Heart left ventricle (tissue), 16 donors: ENCODE data around the gene MAGI2. TPM values are rescaled to one million over a fixed set of nuclear protein-coding genes. Genes with fewer than 3 reads are reported as not detected.

Experiments
- ATAC-seq, 4 donors: fragments of 200-7000 bp; cut with Tn5 transposase; one replicate each; pipeline ENCODE4 v1.9.1; 2020 to 2022; ENCODE audit warnings: moderate library complexity in 4 of 4, mild to moderate bottlenecking in 3 of 4, moderate number of reproducible peaks in 1 of 4
- DNase-seq, 5 donors: peaks; one replicate each; pipeline ENCODE4 v3.0.0-alpha.2; 2020
- H3K27ac ChIP-seq, 12 donors: fragments of 200-600 bp; sonication (generic) in 4 of 12; one replicate each; pipeline versions ENCODE4 v1.5.0 to v1.8.0; 2016 to 2022; ENCODE audit warnings: mild to moderate bottlenecking in 2 of 12
- H3K27me3 ChIP-seq, 9 donors: fragments of 200-600 bp; sonication (generic) in 2 of 9; one replicate each; pipeline versions ENCODE4 v1.5.1 to v1.8.0; 2016 to 2022; ENCODE audit warnings: mild to moderate bottlenecking in 3 of 9
- H3K36me3 ChIP-seq, 9 donors: fragments of 200-600 bp; sonication (generic) in 2 of 9; one replicate each; pipeline versions ENCODE4 v1.5.0 to v1.8.0; 2018 to 2022; ENCODE audit warnings: mild to moderate bottlenecking in 2 of 9
- H3K4me1 ChIP-seq, 12 donors: fragments of 200-600 bp; sonication (generic) in 4 of 12; one replicate each; pipeline versions ENCODE4 v1.5.0 to v1.8.0; 2016 to 2022; ENCODE audit warnings: mild to moderate bottlenecking in 3 of 12
- H3K4me3 ChIP-seq, 12 donors: fragments of 200-600 bp; sonication (generic) in 4 of 12; one replicate each; pipeline versions ENCODE4 v1.5.0 to v1.8.0; 2017 to 2022; ENCODE audit warnings: mild to moderate bottlenecking in 9 of 12, moderate library complexity in 4 of 12
- H3K9me3 ChIP-seq, 12 donors: fragments of 200-600 bp; sonication (generic) in 4 of 12; one replicate each; pipeline versions ENCODE4 v1.5.0 to v1.8.0; 2016 to 2022; ENCODE audit warnings: mild to moderate bottlenecking in 1 of 12
- CTCF ChIP-seq, 12 donors: fragments of 200-600 bp; sonication (generic) in 4 of 12; IDR thresholded peaks; one replicate each; pipeline versions ENCODE4 v1.5.0 to v1.8.0; 2018 to 2022; ENCODE audit warnings: antibody characterized with exemption in 12 of 12, mild to moderate bottlenecking in 5 of 12
- POLR2A ChIP-seq, 2 donors: fragments of 450-650 bp; IDR thresholded peaks; one replicate each; pipeline ENCODE4 v1.6.1; 2017; ENCODE audit warnings: antibody characterized with exemption in 2 of 2, mild to moderate bottlenecking in 2 of 2, moderate library complexity in 2 of 2
- WGBS, 4 donors: extraction: QIAGEN DNeasy Blood & Tissue Kit in 2 of 4; methylation state at CpG; one replicate each; pipeline versions ENCODE4 v1.1.5 to v1.1.7; 2013 to 2018; 5-methylcytosine and 5-hydroxymethylcytosine counted together
- intact Hi-C, 10 donors: fragments of 100-400 bp; cut with DNase I; formaldehyde crosslinking; loops; one replicate each; pipeline versions ENCODE4 v1.11.1 to v1.14.2; 2022
- polyA plus RNA-seq, 2 donors: library from polyadenylated mRNA; stranded (reverse); fragments of 200-250 nt; gene quantifications; one replicate each; pipeline ENCODE4 v1.2.3, GENCODE V29; 2013
- total RNA-seq, 9 donors: library from RNA; depleted of rRNA in 2 of 9; stranded (reverse); fragments of >200 nt in 2 of 9; fragmentation: NEBNext Ultra II Directional in 3 of 9; extraction: Animal tissue kit (Norgen Biotek cat#: 25700) in 3 of 9; gene quantifications; one replicate each; pipeline versions ENCODE4 v1.1.0 to v1.2.4, GENCODE V29; 2016 to 2023
- donor health status: ischemic (EF 13 %, LVEDD 7.1; RV severe dilation, severe dysfunction).
- donor health status: healthy with polysubstance abuse.
- donor health status: DM: no; HTN: yes; CAD: no.
- donor health status: DM: no; HTN: no; CAD: no.
- donor health status: ischemic (EF 25% LVEDD 6.9; RV normal size, moderate dysfunction).
- donor health status: ischemic (EF 25% LVEDD 5.7; RV mildly dilated, moderate dysfunction).
- donor health status: healthy.
- donor health status: DM: yes; HTN: yes; CAD: no.
- donor health status: ischemic (EF 35%, LVEDD 5.7; RV mildly dilated, moderate dysfunction).
- donor health status: nonischemic (EF 11% LVEDD 7.7; RV severe dilation, severe dysfunction).
- donor health status: DM: yes; HTN: yes; CAD: no.
- donor health status: PGD.
- donor health status: ischemic (EF 29% LVEDD 5.4; RV normal size, mild dysfunction).
- donor health status: nonischemic (EF 23%, LVEDD 6.1; RV moderate dilation, normal function).

Gene MAGI2
- total and polyA plus RNA-seq, 11 donors = 1.1 to 6.8 (median 3.8) TPM

- Histone ChIP-seq H3K9me3 (no peaks in the 10 kb centered on the region), H3K4me1 (no peaks in the 10 kb centered on the region), H3K36me3 (no peaks in the 10 kb centered on the region), H3K4me3 (no peak overlapping the region), H3K27me3 (no peaks in the 10 kb centered on the region), H3K27ac (no peak overlapping the region)
- no peak for TF ChIP-seq CTCF (IDR thresholded peaks at IDR 0.05)
- no peak for TF ChIP-seq POLR2A (IDR thresholded peaks at IDR 0.05)
- ATAC-seq (no peak), DNase-seq (no peak)
- WGBS, 4 donors = 80 to 87% (median 83%) methylated on average over 9 of the region's 9 CpGs
- intact Hi-C loops = no loop called here
Measured at GRCh38 chr7:78141522-78142281, 1311.8 kb downstream of the MAGI2 start.

- Histone ChIP-seq H3K27ac (no peak overlapping the region), H3K4me3 (no peak overlapping the region), H3K9me3 (no peaks in the 10 kb centered on the region), H3K36me3 (no peaks in the 10 kb centered on the region), H3K4me1 (no peaks in the 10 kb centered on the region), H3K27me3 (no peaks in the 10 kb centered on the region)
- TF ChIP-seq POLR2A (IDR thresholded peaks at IDR 0.05) (no peak), CTCF (IDR thresholded peaks at IDR 0.05) (no peak)
- intact Hi-C loops = no loop called here
- no peak for ATAC-seq
- 81 to 91% (median 88%) methylated on average over 2 of the region's 2 CpGs for WGBS, 4 donors
- DNase-seq = no peak
Measured at GRCh38 chr7:78140109-78140508, 1313.4 kb downstream of the MAGI2 start.

GRCh38 chr7:78139335-78139734 is 1314.1 kb downstream of the MAGI2 start:
- no peak for DNase-seq
- intact Hi-C loops = loop anchor here in 1 of 10 donors (10.0 kb wide), 1 partner anchor 195 kb away; no protein-coding TSS in a partner anchor
- Histone ChIP-seq H3K9me3 (no peaks in the 10 kb centered on the region), H3K27ac (no peak overlapping the region), H3K36me3 (no peaks in the 10 kb centered on the region), H3K4me3 (no peak overlapping the region), H3K4me1 (no peaks in the 10 kb centered on the region), H3K27me3 (no peaks in the 10 kb centered on the region)
- 45 to 57% (median 54%) methylated on average over 3 of the region's 3 CpGs for WGBS, 4 donors
- ATAC-seq = peak in 1 of 4 donors; percentile 39
- TF ChIP-seq POLR2A (IDR thresholded peaks at IDR 0.05) = no peak
- TF ChIP-seq CTCF (IDR thresholded peaks at IDR 0.05) = no peak

- no peaks in the 10 kb centered on the region for H3K9me3 ChIP-seq
- ATAC-seq = no peak
- H3K27me3 ChIP-seq = no peaks in the 10 kb centered on the region
- H3K36me3 ChIP-seq = no peaks in the 10 kb centered on the region
- intact Hi-C loops = loop anchor here in 1 of 10 donors (10.0 kb wide), 1 partner anchor 190 kb away; no protein-coding TSS in a partner anchor
- peak in 1 of 5 donors; percentile 49 for DNase-seq
- WGBS, 4 donors = 80 to 88% (median 83%) methylated on average over 11 of the region's 11 CpGs
- no peak for TF ChIP-seq CTCF (IDR thresholded peaks at IDR 0.05)
- TF ChIP-seq POLR2A (IDR thresholded peaks at IDR 0.05) = no peak
- no peak overlapping the region for H3K27ac ChIP-seq
- H3K4me3 ChIP-seq = no peak overlapping the region
- H3K4me1 ChIP-seq = no peaks in the 10 kb centered on the region
Measured at GRCh38 chr7:78134774-78135173, 1318.7 kb downstream of the MAGI2 start.
